Measurements from ENCODE around the gene AP1B1. TPM values are rescaled to one million over a fixed set of nuclear protein-coding genes. Genes with fewer than 3 reads are reported as not detected.

Gene AP1B1
- polyA plus RNA-seq, 2 of the 4 experiments (the other 2 are of a cell fraction), result 22.5 to 27.0 TPM

- POLR2A ChIA-PET, result no interaction called here
- Histone ChIP-seq H3K9me3 (no peaks in the 10 kb centered on the region), H3K4me2 (no peak overlapping the region), H3K4me3 (no peak overlapping the region), H3K27ac (no peak overlapping the region), H3K4me1 (peaks cover 7% of the 10 kb centered on the region; the same call in 2 of the 3 replicates)
- no peak for FAIRE-seq
- DNase-seq (ENCODE audit: low read depth in 1 of 2, low spot score in 1 of 2), result no peak
- TF ChIP-seq NFE2L2 (conservative IDR thresholded peaks at IDR 0.05; ENCODE audit: low read length), result no peak
- TF ChIP-seq ZFP36 (IDR thresholded peaks at IDR 0.05; ENCODE audit: borderline replicate concordance, partially characterized antibody), result no peak
- no peak for TF ChIP-seq GATA3 (IDR thresholded peaks at IDR 0.05; ENCODE audit: borderline replicate concordance)
- TF ChIP-seq RARB (CRISPR knock-in tag; IDR thresholded peaks at IDR 0.05), result no peak
- no peak for TF ChIP-seq ELK1 (IDR thresholded peaks at IDR 0.05; ENCODE audit: low read depth, low read length)
- TF ChIP-seq USF2 (IDR thresholded peaks at IDR 0.05), result no peak
- no peak for TF ChIP-seq SREBF2 (IDR thresholded peaks at IDR 0.05)
- TF ChIP-seq PBX3 (IDR thresholded peaks at IDR 0.05), result no peak
- no peak for TF ChIP-seq FOSB (CRISPR knock-in tag; IDR thresholded peaks at IDR 0.05)
- ATAC-seq, result no peak
- WGBS (ENCODE audit: missing lambda C conversion rate), result 94% methylated on average over 17 of the region's 19 CpGs
- CTCF ChIA-PET, result interaction anchor here (0.6 kb wide), 1 partner anchor 471 kb away, joined by 3 read pairs; no protein-coding TSS in a partner anchor
Observed at GRCh38 chr22:29299136-29299900, 89.1 kb downstream of the AP1B1 start.

GRCh38 chr22:29298641-29299040 is 89.7 kb downstream of the AP1B1 start:
- Histone ChIP-seq H3K9me3 (no peaks in the 10 kb centered on the region), H3K4me3 (no peak overlapping the region), H3K4me1 (peaks cover 7% of the 10 kb centered on the region; the same call in 2 of the 3 replicates), H3K27ac (no peak overlapping the region), H3K4me2 (no peak overlapping the region)
- ATAC-seq, result no peak
- WGBS (ENCODE audit: missing lambda C conversion rate), result 90% methylated on average over 8 of the region's 8 CpGs
- TF ChIP-seq CHD2 (IDR thresholded peaks at IDR 0.05; ENCODE audit: low read length, partially characterized antibody) (no peak), EP300 (IDR thresholded peaks at IDR 0.05) (no peak), SMC3 (IDR thresholded peaks at IDR 0.05) (no peak), HOXB5 (CRISPR knock-in tag; IDR thresholded peaks at IDR 0.05) (no peak), FOXS1 (CRISPR knock-in tag; IDR thresholded peaks at IDR 0.05) (no peak), ZNF302 (CRISPR knock-in tag; IDR thresholded peaks at IDR 0.05) (no peak), NFE2L2 (conservative IDR thresholded peaks at IDR 0.05; ENCODE audit: low read length) (no peak), MAZ (IDR thresholded peaks at IDR 0.05; ENCODE audit: borderline replicate concordance, low read depth, low read length) (no peak), BHLHE40 (IDR thresholded peaks at IDR 0.05; ENCODE audit: low read depth, low read length) (no peak), FOSL2 (IDR thresholded peaks at IDR 0.05) (no peak), FOSL2 (CRISPR knock-in tag; IDR thresholded peaks at IDR 0.05) (no peak)
- no peak for DNase-seq (ENCODE audit: low read depth in 1 of 2, low spot score in 1 of 2)
- ChIA-PET CTCF (interaction anchor here (0.6 kb wide), 1 partner anchor 470 kb away, joined by 3 read pairs; no protein-coding TSS in a partner anchor), POLR2A (no interaction called here)
- FAIRE-seq, result no peak

- ATAC-seq, result no peak
Observed at GRCh38 chr22:29292379-29292778, 96.0 kb downstream of the AP1B1 start.

More at GRCh38 chr22:29292379-29292778, 96.0 kb downstream of the AP1B1 start:
- H3K4me1 ChIP-seq, result no peaks in the 10 kb centered on the region; the same call in 2 of the 3 replicates
- H3K4me3 ChIP-seq, result no peak overlapping the region
- ChIA-PET CTCF (interaction anchor here (0.6 to 1.0 kb wide), 2 partner anchors 13 to 67 kb away, joined by 3 read pairs; no protein-coding TSS in a partner anchor), POLR2A (no interaction called here)
- TF ChIP-seq RNF2 (IDR thresholded peaks at IDR 0.05; ENCODE audit: borderline replicate concordance, low read depth) (no peak), HMGXB4 (CRISPR knock-in tag; IDR thresholded peaks at IDR 0.05; ENCODE audit: borderline replicate concordance) (no peak), RFX5 (IDR thresholded peaks at IDR 0.05) (no peak), FOXS1 (CRISPR knock-in tag; IDR thresholded peaks at IDR 0.05) (no peak), EP300 (IDR thresholded peaks at IDR 0.05) (no peak), RAD21 (conservative IDR thresholded peaks at IDR 0.05 in 1 of 2, IDR thresholded peaks at IDR 0.05 in 1 of 2) (no peak), EHMT2 (IDR thresholded peaks at IDR 0.05; ENCODE audit: low read depth) (no peak), MAFK (IDR thresholded peaks at IDR 0.05; ENCODE audit: partially characterized antibody) (no peak), FOSL2 (IDR thresholded peaks at IDR 0.05) (no peak), FOSL2 (CRISPR knock-in tag; IDR thresholded peaks at IDR 0.05) (no peak), RCOR1 (IDR thresholded peaks at IDR 0.05; ENCODE audit: low read depth, low read length) (no peak), USF2 (IDR thresholded peaks at IDR 0.05) (no peak), ZC3H11A (IDR thresholded peaks at IDR 0.05) (no peak), ZFP36 (IDR thresholded peaks at IDR 0.05; ENCODE audit: borderline replicate concordance, partially characterized antibody) (no peak), NFE2L2 (conservative IDR thresholded peaks at IDR 0.05; ENCODE audit: low read length) (no peak), MAX (IDR thresholded peaks at IDR 0.05) (no peak)
- H3K27ac ChIP-seq, result no peak overlapping the region
- DNase-seq (ENCODE audit: low read depth in 1 of 2, low spot score in 1 of 2) (no peak), FAIRE-seq (no peak)
- H3K9me3 ChIP-seq, result no peaks in the 10 kb centered on the region
- H3K4me2 ChIP-seq, result no peak overlapping the region

Data from A549 (cell line).